ENCODE results near the gene XYLT1. TPM values are rescaled to one million over a fixed set of nuclear protein-coding genes. Genes with fewer than 3 reads are reported as not detected.
A peak's percentile ranks its signal among the peaks of the same experiment; 100 is the strongest.

XYLT1 gene
- total RNA-seq, 4 donors from 2014 or later = 5.6 to 14.9 (median 10.8) TPM

DNA sequence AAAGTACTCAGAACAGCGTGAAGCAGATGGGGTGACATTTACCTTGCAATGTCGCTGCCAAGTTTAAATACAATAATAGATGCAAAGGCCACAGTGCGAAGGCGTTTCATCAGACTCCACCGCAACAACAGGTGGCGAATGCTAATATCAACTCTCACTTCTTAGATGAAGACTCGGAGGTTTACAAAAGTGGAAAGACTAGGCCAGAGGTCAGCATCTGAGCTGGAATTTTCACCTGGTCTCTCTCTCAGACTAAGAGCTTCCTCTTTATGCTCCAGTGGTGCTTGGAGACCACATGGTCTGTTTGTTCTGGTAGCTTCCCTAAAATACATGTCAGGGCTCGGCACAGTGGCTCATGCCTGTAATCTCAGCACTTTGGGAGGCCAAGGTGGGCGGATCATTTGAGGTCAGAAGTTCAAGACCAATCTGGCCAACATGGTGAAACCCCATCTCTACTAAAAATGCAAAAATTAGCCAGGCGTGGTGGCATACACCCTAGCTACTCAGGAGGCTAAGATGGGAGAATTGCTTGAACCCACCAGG is 169.1 kb downstream of the XYLT1 start:
- TF ChIP-seq, protein P1, sequence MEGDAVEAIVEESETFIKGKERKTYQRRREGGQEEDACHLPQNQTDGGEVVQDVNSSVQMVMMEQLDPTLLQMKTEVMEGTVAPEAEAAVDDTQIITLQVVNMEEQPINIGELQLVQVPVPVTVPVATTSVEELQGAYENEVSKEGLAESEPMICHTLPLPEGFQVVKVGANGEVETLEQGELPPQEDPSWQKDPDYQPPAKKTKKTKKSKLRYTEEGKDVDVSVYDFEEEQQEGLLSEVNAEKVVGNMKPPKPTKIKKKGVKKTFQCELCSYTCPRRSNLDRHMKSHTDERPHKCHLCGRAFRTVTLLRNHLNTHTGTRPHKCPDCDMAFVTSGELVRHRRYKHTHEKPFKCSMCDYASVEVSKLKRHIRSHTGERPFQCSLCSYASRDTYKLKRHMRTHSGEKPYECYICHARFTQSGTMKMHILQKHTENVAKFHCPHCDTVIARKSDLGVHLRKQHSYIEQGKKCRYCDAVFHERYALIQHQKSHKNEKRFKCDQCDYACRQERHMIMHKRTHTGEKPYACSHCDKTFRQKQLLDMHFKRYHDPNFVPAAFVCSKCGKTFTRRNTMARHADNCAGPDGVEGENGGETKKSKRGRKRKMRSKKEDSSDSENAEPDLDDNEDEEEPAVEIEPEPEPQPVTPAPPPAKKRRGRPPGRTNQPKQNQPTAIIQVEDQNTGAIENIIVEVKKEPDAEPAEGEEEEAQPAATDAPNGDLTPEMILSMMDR (IDR thresholded peaks at IDR 0.05) = no peak
- TF ChIP-seq POLR2A (IDR thresholded peaks at IDR 0.05) = peak in 1 of 2 donors; percentile 8

GRCh38 chr16:17301184-17301583 is 169.6 kb downstream of the XYLT1 start:
- Histone ChIP-seq H3K27ac (peak overlapping the region; percentile 79 to 99 (median 90)), H3K27me3 (no peaks in the 10 kb centered on the region), H3K9me3 (no peaks in the 10 kb centered on the region), H3K4me3 (replicated peaks in 1 of 3) (no peak overlapping the region), H3K36me3 (no peaks in the 10 kb centered on the region), H3K4me1 (peaks cover 33 to 56% of the 10 kb centered on the region in 2 donors)
- no peak for TF ChIP-seq POLR2A (IDR thresholded peaks at IDR 0.05)
- TF ChIP-seq, protein P1 (IDR thresholded peaks at IDR 0.05) = no peak
- WGBS, 2 donors = 85 to 91% methylated on average over 4 of the region's 4 CpGs
- DNase-seq = no peak
- intact Hi-C loops (cut with DNase I) = no loop called here

More for the DNA sequence above, 169.1 kb downstream of the XYLT1 start:
- DNase-seq = peak; percentile 67 to 74
- no peaks in the 10 kb centered on the region for H3K9me3 ChIP-seq
- intact Hi-C loops (cut with DNase I) = no loop called here
- H3K36me3 ChIP-seq = no peaks in the 10 kb centered on the region
- peaks cover 33 to 53% of the 10 kb centered on the region in 2 donors for H3K4me1 ChIP-seq
- H3K27ac ChIP-seq = peak overlapping the region; percentile 79 to 99 (median 90)
- no peak overlapping the region for H3K4me3 ChIP-seq (replicated peaks in 1 of 3)
- H3K27me3 ChIP-seq = no peaks in the 10 kb centered on the region
- WGBS, 2 donors = 48 to 57% methylated on average over 10 of the region's 10 CpGs

DNA sequence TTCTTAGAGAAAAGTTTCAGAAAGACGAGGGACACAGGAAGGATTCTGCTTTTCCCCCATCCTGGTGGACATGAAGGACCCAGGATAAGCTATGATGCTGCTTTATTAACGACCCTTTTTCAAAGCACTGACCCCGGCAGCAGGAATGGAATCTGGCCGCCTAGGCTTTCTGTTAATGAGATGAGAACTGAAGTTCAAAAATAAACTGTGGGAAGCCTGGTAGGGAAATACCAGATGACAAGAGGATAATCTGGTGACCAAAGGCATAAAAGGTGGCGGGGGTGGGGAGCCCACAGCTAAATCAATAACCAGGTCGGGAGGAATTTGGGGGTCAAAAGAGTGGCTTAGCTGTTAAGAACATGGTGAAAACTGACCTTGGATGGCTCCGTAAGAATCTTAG is 171.0 kb downstream of the XYLT1 start:
- 76 to 77% methylated on average over 7 of the region's 7 CpGs for WGBS, 2 donors
- no peak for DNase-seq
- intact Hi-C loops (cut with DNase I) = no loop called here
- Histone ChIP-seq H3K9me3 (no peaks in the 10 kb centered on the region), H3K27ac (no peak overlapping the region), H3K36me3 (no peaks in the 10 kb centered on the region), H3K27me3 (no peaks in the 10 kb centered on the region), H3K4me1 (peaks cover 26 to 49% of the 10 kb centered on the region in 2 donors), H3K4me3 (replicated peaks in 1 of 3) (no peak overlapping the region)
- no peak for TF ChIP-seq POLR2A (IDR thresholded peaks at IDR 0.05)
- TF ChIP-seq, protein P1 (IDR thresholded peaks at IDR 0.05) = no peak

- no peak for DNase-seq
- Histone ChIP-seq H3K9me3 (no peaks in the 10 kb centered on the region), H3K36me3 (no peaks in the 10 kb centered on the region), H3K27ac (no peak overlapping the region), H3K27me3 (no peaks in the 10 kb centered on the region), H3K4me3 (replicated peaks in 1 of 3) (no peak overlapping the region), H3K4me1 (peaks cover 21 to 50% of the 10 kb centered on the region in 2 donors)
- intact Hi-C loops (cut with DNase I) = no loop called here
- 97% methylated on average over 9 of the region's 9 CpGs for WGBS, 2 donors
- TF ChIP-seq, protein P1 (IDR thresholded peaks at IDR 0.05) = no peak
- TF ChIP-seq POLR2A (IDR thresholded peaks at IDR 0.05) = no peak
Measured at GRCh38 chr16:17298238-17298637, 172.5 kb downstream of the XYLT1 start.

DNA sequence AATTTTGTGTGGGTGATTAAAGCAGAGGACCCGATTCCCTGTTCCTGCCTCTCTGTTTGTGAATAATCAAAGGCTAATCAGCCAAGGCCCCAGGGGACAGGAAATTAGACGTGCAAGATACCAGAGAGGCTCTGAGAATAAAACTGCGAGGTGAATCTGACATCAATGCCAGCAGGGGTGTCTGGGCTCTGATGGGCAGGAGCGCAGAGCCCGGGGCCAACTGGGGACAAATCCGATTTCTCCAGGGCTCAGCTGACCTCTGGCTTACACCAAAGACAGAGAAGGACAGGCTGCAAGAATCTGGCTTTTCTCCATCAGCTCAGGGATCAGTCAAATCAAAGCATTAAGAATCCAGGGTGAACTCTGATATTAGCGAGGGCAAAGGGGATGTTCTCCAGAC is 174.3 kb downstream of the XYLT1 start:
- intact Hi-C loops (cut with DNase I) = no loop called here
- Histone ChIP-seq H3K36me3 (no peaks in the 10 kb centered on the region), H3K4me1 (peaks cover 16 to 41% of the 10 kb centered on the region in 2 donors), H3K27ac (peak overlapping the region in 2 of 3 donors; percentile 14 to 42), H3K4me3 (replicated peaks in 1 of 3) (no peak overlapping the region), H3K9me3 (no peaks in the 10 kb centered on the region), H3K27me3 (no peaks in the 10 kb centered on the region)
- 69% methylated on average over 7 of the region's 7 CpGs for WGBS, 2 donors
- no peak for DNase-seq
- TF ChIP-seq POLR2A (IDR thresholded peaks at IDR 0.05) = no peak
- TF ChIP-seq, protein P1 (IDR thresholded peaks at IDR 0.05) = no peak

Measured in thyroid gland (tissue), 4 donors.